Measurements from ENCODE around the gene DNAJC15. TPM values are rescaled to one million over a fixed set of nuclear protein-coding genes. Genes with fewer than 3 reads are reported as not detected.

Gene DNAJC15
- total RNA-seq, 4 donors from 2014 or later: 10.5 to 18.3 (median 11.4) TPM

DNA sequence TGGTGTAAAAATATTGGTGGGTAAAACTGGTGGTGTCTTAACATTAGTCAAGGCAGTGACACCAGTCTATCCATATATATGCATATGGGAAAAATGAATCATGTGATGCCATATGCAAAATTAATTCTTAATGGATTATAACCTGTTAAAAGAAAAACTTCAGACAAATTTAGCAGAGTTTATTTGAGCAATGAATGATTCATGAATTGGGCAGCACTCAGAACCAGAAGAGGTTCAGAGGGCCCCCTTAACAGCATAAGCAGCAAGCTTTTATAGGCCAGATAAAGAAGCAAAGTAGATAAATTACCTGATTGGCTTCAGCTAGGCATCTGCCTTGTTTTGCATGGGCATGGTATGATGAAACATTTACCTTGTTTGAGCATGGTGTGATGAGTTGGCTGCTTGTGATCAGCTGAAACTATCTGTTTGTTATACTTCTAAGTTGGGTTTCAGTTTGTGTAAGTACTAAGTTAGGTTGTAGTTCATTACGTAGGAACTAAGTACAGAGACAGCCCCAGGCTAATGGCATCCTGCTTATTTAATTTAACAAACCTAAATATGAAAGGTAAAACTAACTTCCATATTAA lies 66.6 kb downstream of the DNAJC15 start:
- intact Hi-C loops (cut with DNase I; ENCODE audit: low total_unique reads): loop anchor here (10.0 kb wide), 1 partner anchor 715 kb away; no protein-coding TSS in a partner anchor
- no peak for DNase-seq
- H3K9me3 ChIP-seq: no peaks in the 10 kb centered on the region
- no peak overlapping the region for H3K27ac ChIP-seq
- no peaks in the 10 kb centered on the region for H3K27me3 ChIP-seq
- TF ChIP-seq EP300 (IDR thresholded peaks at IDR 0.05; ENCODE audit: low read depth) (no peak), CTCF (IDR thresholded peaks at IDR 0.05) (no peak), POLR2AphosphoS5 (IDR thresholded peaks at IDR 0.05) (no peak), POLR2A (IDR thresholded peaks at IDR 0.05) (no peak)
- H3K4me3 ChIP-seq: no peak overlapping the region
- peaks cover 0 to 16% (median 4%) of the 10 kb centered on the region in 4 donors for H3K4me1 ChIP-seq
- WGBS, 2 donors (ENCODE audit: low coverage in 1 of 2): 89 to 100% methylated on average over 1 of the region's 1 CpG
- in situ Hi-C loops (cut with MboI; ENCODE audit: low pct_ligation_motif_present in 1 of 4, low pct_unique_long_range_greater_than_20kb in 1 of 4, low sequenced_read_pairs in 3 of 4): loop anchor here (25.0 kb wide), 1 partner anchor 697 kb away; the partner anchor contains the start of gene ENOX1 (in 4 of the 4)
- peaks cover 0 to 12% (median 0%) of the 10 kb centered on the region in 4 donors for H3K36me3 ChIP-seq

DNA sequence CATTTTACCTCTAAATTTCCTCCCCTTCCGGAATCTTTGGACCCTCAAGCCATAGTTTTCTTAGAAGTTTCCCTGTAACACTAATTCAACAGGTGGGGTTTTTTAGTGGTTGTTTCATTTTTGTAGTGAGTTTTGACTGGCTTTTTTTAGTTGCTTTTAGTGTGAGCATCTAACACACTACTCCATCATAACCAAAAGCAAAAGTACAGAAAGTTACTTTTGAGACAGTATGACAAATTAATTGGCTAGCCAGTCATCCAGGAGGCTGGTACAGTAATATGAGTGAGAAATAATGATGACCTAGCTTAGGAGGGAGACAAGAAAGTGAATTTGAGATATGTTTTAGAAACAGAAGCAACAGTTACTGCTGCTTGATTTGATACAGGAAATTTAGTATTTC lies 71.5 kb downstream of the DNAJC15 start:
- H3K27ac ChIP-seq: no peak overlapping the region

DNA sequence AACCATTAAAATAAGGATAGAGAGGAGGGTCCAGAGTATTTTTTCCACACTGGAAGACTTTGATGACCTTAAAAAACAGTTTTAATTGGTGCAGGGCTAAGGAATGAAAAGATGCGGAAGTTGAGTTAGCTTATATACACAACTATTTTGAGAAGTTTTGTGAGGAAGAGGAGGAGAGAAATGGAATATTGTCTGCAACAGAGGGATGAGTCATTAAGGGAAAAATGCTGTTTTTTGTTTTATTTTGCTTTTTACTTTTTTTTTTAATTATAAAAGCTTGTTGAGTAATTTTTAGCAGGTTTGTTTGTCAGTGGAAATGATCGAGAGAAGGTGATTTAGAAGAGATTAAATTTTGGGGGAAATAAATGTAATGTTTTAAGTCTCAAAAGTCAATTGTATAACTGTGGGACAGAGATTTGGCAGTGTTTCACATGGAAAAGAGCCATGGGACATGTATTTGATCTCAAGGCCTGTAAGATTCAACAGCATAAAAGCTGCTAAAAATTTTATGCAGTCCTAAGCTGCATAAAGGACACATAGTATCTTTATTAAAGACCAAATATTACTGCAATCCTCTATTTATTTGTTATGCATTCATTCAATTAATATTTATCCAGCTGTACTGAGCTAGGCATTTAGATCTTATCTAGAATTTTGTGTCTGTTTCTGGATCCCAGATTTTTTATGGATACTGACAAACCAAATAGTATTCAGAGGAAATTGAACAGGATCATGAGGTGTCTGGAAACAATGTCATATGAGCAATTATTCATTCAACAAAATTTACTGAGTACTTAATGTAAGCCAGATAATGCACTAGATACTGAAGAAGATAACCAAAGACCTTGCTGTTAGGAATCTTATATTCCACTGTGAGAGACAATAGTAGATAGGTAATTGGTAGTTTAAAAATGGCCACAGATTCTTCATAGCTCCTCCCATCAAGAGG lies 72.7 kb downstream of the DNAJC15 start:
- intact Hi-C loops (cut with DNase I; ENCODE audit: low total_unique reads) (no loop called here), in situ Hi-C loops (cut with MboI; ENCODE audit: low pct_ligation_motif_present in 1 of 4, low pct_unique_long_range_greater_than_20kb in 1 of 4, low sequenced_read_pairs in 3 of 4) (loop anchor here (25.0 kb wide), 1 partner anchor 691 kb away; the partner anchor contains the start of gene ENOX1 (in 4 of the 4))
- H3K36me3 ChIP-seq: peaks cover 0 to 8% (median 0%) of the 10 kb centered on the region in 4 donors
- H3K9me3 ChIP-seq: peaks cover 0 to 3% of the 10 kb centered on the region in 2 donors
- H3K27me3 ChIP-seq: no peaks in the 10 kb centered on the region
- H3K4me1 ChIP-seq: peaks cover 0 to 17% (median 0%) of the 10 kb centered on the region in 4 donors
- H3K27ac ChIP-seq: no peak overlapping the region
- 69 to 83% methylated on average over 2 of the region's 2 CpGs for WGBS, 2 donors (ENCODE audit: low coverage in 1 of 2)
- no peak overlapping the region for H3K4me3 ChIP-seq
- no peak for DNase-seq
- TF ChIP-seq CTCF (IDR thresholded peaks at IDR 0.05): no peak
- TF ChIP-seq POLR2AphosphoS5 (IDR thresholded peaks at IDR 0.05): no peak

More for the DNA sequence above, 71.5 kb downstream of the DNAJC15 start:
- Histone ChIP-seq H3K36me3 (peaks cover 0 to 11% (median 0%) of the 10 kb centered on the region in 4 donors), H3K9me3 (no peaks in the 10 kb centered on the region), H3K4me3 (no peak overlapping the region), H3K4me1 (peaks cover 0 to 17% (median 0%) of the 10 kb centered on the region in 4 donors), H3K27me3 (no peaks in the 10 kb centered on the region)
- 72 to 78% methylated on average over 1 of the region's 1 CpG for WGBS, 2 donors (ENCODE audit: low coverage in 1 of 2)
- TF ChIP-seq CTCF (IDR thresholded peaks at IDR 0.05): no peak
- TF ChIP-seq POLR2A (IDR thresholded peaks at IDR 0.05): no peak
- no peak for TF ChIP-seq EP300 (IDR thresholded peaks at IDR 0.05; ENCODE audit: low read depth)
- in situ Hi-C loops (cut with MboI; ENCODE audit: low pct_ligation_motif_present in 1 of 4, low pct_unique_long_range_greater_than_20kb in 1 of 4, low sequenced_read_pairs in 3 of 4): loop anchor here (25.0 kb wide), 1 partner anchor 692 kb away; the partner anchor contains the start of gene ENOX1 (in 4 of the 4)
- intact Hi-C loops (cut with DNase I; ENCODE audit: low total_unique reads): no loop called here
- no peak for DNase-seq

DNA sequence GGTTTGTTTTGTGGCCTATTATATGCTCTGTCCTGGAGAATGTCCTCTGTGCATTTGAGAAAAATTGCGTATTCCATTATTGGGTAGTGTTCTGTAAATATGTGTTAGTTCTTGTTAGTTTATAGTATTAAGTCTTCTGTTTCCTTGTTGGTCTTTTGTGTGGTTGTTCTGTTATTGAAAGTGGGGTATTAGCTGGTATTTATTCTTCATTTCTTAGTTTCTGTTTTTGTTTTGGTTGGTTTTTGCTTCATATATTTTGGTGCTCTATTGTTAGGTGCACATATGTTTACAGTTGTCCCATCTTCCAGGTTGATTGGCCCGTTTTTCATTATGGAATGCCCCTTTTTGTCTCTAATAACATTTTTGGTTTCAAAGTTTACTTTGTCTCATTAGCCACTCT lies 77.3 kb downstream of the DNAJC15 start:
- no peak overlapping the region for H3K27ac ChIP-seq
- no peak overlapping the region for H3K4me3 ChIP-seq
- no peak for TF ChIP-seq CTCF (IDR thresholded peaks at IDR 0.05)
- TF ChIP-seq POLR2AphosphoS5 (IDR thresholded peaks at IDR 0.05): no peak
- no peak for TF ChIP-seq EP300 (IDR thresholded peaks at IDR 0.05; ENCODE audit: low read depth)
- TF ChIP-seq POLR2A (IDR thresholded peaks at IDR 0.05): no peak
- no peaks in the 10 kb centered on the region for H3K36me3 ChIP-seq
- in situ Hi-C loops (cut with MboI; ENCODE audit: low pct_ligation_motif_present in 1 of 4, low pct_unique_long_range_greater_than_20kb in 1 of 4, low sequenced_read_pairs in 3 of 4): no loop called here
- WGBS, 2 donors (ENCODE audit: low coverage in 1 of 2): 92 to 94% methylated on average over 2 of the region's 2 CpGs
- peaks cover 0 to 22% (median 2%) of the 10 kb centered on the region in 4 donors for H3K4me1 ChIP-seq
- no peak for DNase-seq
- intact Hi-C loops (cut with DNase I; ENCODE audit: low total_unique reads): no loop called here
- no peaks in the 10 kb centered on the region for H3K27me3 ChIP-seq
- H3K9me3 ChIP-seq: peaks cover 0 to 7% of the 10 kb centered on the region in 2 donors

Measured in transverse colon (tissue), 4 donors.